ENCODE measurements around the gene CD209. TPM values are rescaled to one million over a fixed set of nuclear protein-coding genes. Genes with fewer than 3 reads are reported as not detected.

Gene CD209
- total RNA-seq, 1 donor from 2014 or later, result 2.7 TPM

- DNase-seq, result no peak
Measured at GRCh38 chr19:7705387-7706187, 41.7 kb downstream of the CD209 start.

- DNase-seq, result no peak
Measured at GRCh38 chr19:7704280-7705060, 42.9 kb downstream of the CD209 start.

- DNase-seq, result no peak
Measured at GRCh38 chr19:7703332-7703731, 44.0 kb downstream of the CD209 start.

GRCh38 chr19:7701654-7702457, 45.5 kb downstream of the CD209 start, which contains the start of gene FCER2:
Gene FCER2 (minus strand): TSS chr19:7702131. CDS start chr19:7699760, 2,371 bp downstream.
- no peak for DNase-seq

GRCh38 chr19:7701049-7701653, 46.2 kb downstream of the CD209 start:
- DNase-seq, result no peak

- no peak for DNase-seq
Measured at GRCh38 chr19:7699417-7700401, 47.6 kb downstream of the CD209 start.

GRCh38 chr19:7699003-7699402, 48.3 kb downstream of the CD209 start:
- no peak for DNase-seq

GRCh38 chr19:7698583-7698982, 48.8 kb downstream of the CD209 start:
- no peak for DNase-seq

- DNase-seq, result no peak
Measured at GRCh38 chr19:7697721-7698287, 49.5 kb downstream of the CD209 start.

- no peak for DNase-seq
Measured at GRCh38 chr19:7694499-7694898, 52.8 kb downstream of the CD209 start.

- DNase-seq, result no peak
Measured at GRCh38 chr19:7692417-7693088, 54.8 kb downstream of the CD209 start.

GRCh38 chr19:7691497-7691896, 55.8 kb downstream of the CD209 start:
- no peak for DNase-seq

GRCh38 chr19:7690779-7691258, 56.5 kb downstream of the CD209 start:
- no peak for DNase-seq

Other genes starting within 250 kb of the CD209 start
- 24.2 TPM for gene ZNF358, start 231.4 kb downstream of the CD209 start, total RNA-seq
- 4.2 TPM for gene MCOLN1, start 224.9 kb downstream of the CD209 start, total RNA-seq
- 43.5 TPM for gene PNPLA6, start 211.8 kb downstream of the CD209 start, total RNA-seq
- gene CAMSAP3, start 151.7 kb downstream of the CD209 start, total RNA-seq, result 7.0 TPM
- 32.7 TPM for gene XAB2, start 118.0 kb downstream of the CD209 start, total RNA-seq
- 20.4 TPM for gene PET100, start 117.7 kb downstream of the CD209 start, total RNA-seq
- not detected for gene PCP2, start 113.8 kb downstream of the CD209 start, total RNA-seq
- gene STXBP2, start 110.4 kb downstream of the CD209 start, total RNA-seq, result 19.1 TPM
- gene RETN, start 78.5 kb downstream of the CD209 start, total RNA-seq, result 1.5 TPM
- not detected for gene MCEMP1, start 70.4 kb downstream of the CD209 start, total RNA-seq
- gene TRAPPC5, start 66.7 kb downstream of the CD209 start, total RNA-seq, result 26.7 TPM
- gene FCER2, start 45.4 kb downstream of the CD209 start, total RNA-seq, result not detected
- gene CLEC4G, start 15.4 kb downstream of the CD209 start, total RNA-seq, result not detected
- not detected for gene CLEC4M, start 15.7 kb upstream of the CD209 start, total RNA-seq
- 16.0 TPM for gene EVI5L, start 82.7 kb upstream of the CD209 start, total RNA-seq
- 0.92 TPM for gene PRR36, start 126.9 kb upstream of the CD209 start, total RNA-seq
- gene LRRC8E, start 141.0 kb upstream of the CD209 start, total RNA-seq, result 3.8 TPM
- gene MAP2K7, start 156.3 kb upstream of the CD209 start, total RNA-seq, result 11.8 TPM
- not detected for gene TGFBR3L, start 167.3 kb upstream of the CD209 start, total RNA-seq
- 8.2 TPM for gene SNAPC2, start 172.8 kb upstream of the CD209 start, total RNA-seq
- 0.31 TPM for gene CTXN1, start 178.6 kb upstream of the CD209 start, total RNA-seq
- 68.8 TPM for gene TIMM44, start 196.1 kb upstream of the CD209 start, total RNA-seq

Measured in tongue (tissue), 2 donors.